Activated T-cell treated with anti-CD3 and anti-CD28 coated beads, Interleukin-2, amount 50 U/mL, for 72 hours (primary cell): ENCODE results near the gene CLSTN3. TPM values are rescaled to one million over a fixed set of nuclear protein-coding genes. Genes with fewer than 3 reads are reported as not detected.

Experiments used
- ATAC-seq, 2 donors: fragments of 150-1000 bp; cut with Tn5 transposase; replicated peaks in 1 of 2; 2 replicates each; pipeline ENCODE4 v1.10.0; 2021; ENCODE audit warnings: moderate library complexity in 2 of 2, mild to moderate bottlenecking in 1 of 2
- DNase-seq, 2 donors: peaks; one replicate each; pipeline ENCODE4 v3.0.0; 2021 to 2022; ENCODE audit warnings: mixed read lengths in 1 of 2
- H3K27ac Mint-ChIP-seq: one replicate; pipeline ENCODE4 v1.8.0; 2022; ENCODE audit warnings: mild to moderate bottlenecking, moderate library complexity, mixed read lengths
- H3K27me3 Mint-ChIP-seq: one replicate; pipeline ENCODE4 v1.8.0; 2022; ENCODE audit warnings: low read depth, mixed read lengths
- H3K36me3 Mint-ChIP-seq, 2 donors: one replicate each; pipeline ENCODE4 v1.8.0; 2022; ENCODE audit warnings: mixed read lengths in 2 of 2, mild to moderate bottlenecking in 1 of 2; ENCODE audit not compliant: insufficient read depth in 2 of 2
- H3K4me1 Mint-ChIP-seq: one replicate; pipeline ENCODE4 v1.8.0; 2022; ENCODE audit warnings: low read depth, mixed read lengths
- H3K4me3 Mint-ChIP-seq, 2 donors: one replicate each; pipeline ENCODE4 v1.8.0; 2022; ENCODE audit warnings: mild to moderate bottlenecking in 2 of 2, mixed read lengths in 2 of 2, moderate library complexity in 2 of 2
- H3K9me3 Mint-ChIP-seq, 2 donors: one replicate each; pipeline ENCODE4 v1.8.0; 2022; ENCODE audit warnings: mixed read lengths in 2 of 2
- total RNA-seq, 2 donors: library from RNA; stranded (reverse); gene quantifications; one replicate each; pipeline ENCODE4 v1.2.3, GENCODE V29; 2022

CLSTN3 gene
- total RNA-seq, 2 donors from 2014 or later: 56.1 to 59.2 TPM

- Mint-ChIP-seq H3K36me3 (no peaks in the 10 kb centered on the region), H3K27ac (no peak overlapping the region), H3K4me1 (no peaks in the 10 kb centered on the region), H3K4me3 (no peak overlapping the region), H3K27me3 (no peaks in the 10 kb centered on the region), H3K9me3 (no peaks in the 10 kb centered on the region)
- DNase-seq (no peak), ATAC-seq (no peak)
Observed at GRCh38 chr12:7121324-7121723, 8.8 kb upstream of the CLSTN3 start.

GRCh38 chr12:7122811-7123769, 7.1 kb upstream of the CLSTN3 start:
- DNase-seq (no peak), ATAC-seq (no peak)
- H3K27ac Mint-ChIP-seq: no peak overlapping the region
- no peak overlapping the region for H3K4me3 Mint-ChIP-seq
- H3K36me3 Mint-ChIP-seq: no peaks in the 10 kb centered on the region
- no peaks in the 10 kb centered on the region for H3K27me3 Mint-ChIP-seq
- peaks cover under 1% of the 10 kb centered on the region for H3K4me1 Mint-ChIP-seq
- no peaks in the 10 kb centered on the region for H3K9me3 Mint-ChIP-seq

GRCh38 chr12:7123806-7124522, 6.2 kb upstream of the CLSTN3 start:
- ATAC-seq (no peak), DNase-seq (no peak)
- peaks cover 9% of the 10 kb centered on the region for H3K4me1 Mint-ChIP-seq
- H3K9me3 Mint-ChIP-seq: no peaks in the 10 kb centered on the region
- no peak overlapping the region for H3K4me3 Mint-ChIP-seq
- no peaks in the 10 kb centered on the region for H3K27me3 Mint-ChIP-seq
- H3K36me3 Mint-ChIP-seq: no peaks in the 10 kb centered on the region
- no peak overlapping the region for H3K27ac Mint-ChIP-seq

GRCh38 chr12:7125632-7126227, 4.4 kb upstream of the CLSTN3 start:
- Mint-ChIP-seq H3K4me3 (no peak overlapping the region), H3K27me3 (no peaks in the 10 kb centered on the region), H3K4me1 (peaks cover 18% of the 10 kb centered on the region), H3K27ac (no peak overlapping the region), H3K9me3 (no peaks in the 10 kb centered on the region), H3K36me3 (no peaks in the 10 kb centered on the region)
- ATAC-seq (no peak), DNase-seq (no peak)

- Mint-ChIP-seq H3K36me3 (no peaks in the 10 kb centered on the region), H3K27me3 (no peaks in the 10 kb centered on the region), H3K9me3 (no peaks in the 10 kb centered on the region), H3K4me3 (peak overlapping the region; percentile 87 to 92), H3K27ac (no peak overlapping the region), H3K4me1 (peaks cover 39% of the 10 kb centered on the region)
- ATAC-seq: no peak
- DNase-seq: no peak
Observed at GRCh38 chr12:7127916-7128626, 2.1 kb upstream of the CLSTN3 start.

- H3K4me1 Mint-ChIP-seq: peaks cover 39% of the 10 kb centered on the region
- H3K27me3 Mint-ChIP-seq: no peaks in the 10 kb centered on the region
- peaks cover under 1 to 3% of the 10 kb centered on the region in 2 donors for H3K36me3 Mint-ChIP-seq
- peak within 1 kb of the TSS; percentile 87 to 92 for H3K4me3 Mint-ChIP-seq
- no peak within 1 kb of the TSS for H3K27ac Mint-ChIP-seq
- ATAC-seq (no peak), DNase-seq (no peak)
- H3K9me3 Mint-ChIP-seq: no peaks in the 10 kb centered on the region
Observed at GRCh38 chr12:7128681-7129286, 1.4 kb upstream of the CLSTN3 start, which contains the start of gene RBP5. Gene RBP5 (minus strand): TSS chr12:7128889. CDS start chr12:7128775, 114 bp downstream.

GRCh38 chr12:7129287-7129871, 792 bp upstream of the CLSTN3 start:
- no peaks in the 10 kb centered on the region for H3K27me3 Mint-ChIP-seq
- no peak for ATAC-seq
- no peak for DNase-seq

GRCh38 chr12:7130701-7131501, 730 bp downstream of the CLSTN3 start:
- H3K36me3 Mint-ChIP-seq: peaks cover 2 to 10% of the 10 kb centered on the region in 2 donors
- peak overlapping the region; percentile 87 to 92 for H3K4me3 Mint-ChIP-seq
- H3K27ac Mint-ChIP-seq: peak overlapping the region; percentile 31
- ATAC-seq (peak; percentile 58 to 60), DNase-seq (peak; percentile 60 to 64)
- no peaks in the 10 kb centered on the region for H3K27me3 Mint-ChIP-seq
- no peaks in the 10 kb centered on the region for H3K9me3 Mint-ChIP-seq
- peaks cover 39% of the 10 kb centered on the region for H3K4me1 Mint-ChIP-seq

More at GRCh38 chr12:7129287-7129871, 792 bp upstream of the CLSTN3 start:
- peaks cover 2 to 6% of the 10 kb centered on the region in 2 donors for H3K36me3 Mint-ChIP-seq
- H3K4me1 Mint-ChIP-seq: peaks cover 39% of the 10 kb centered on the region
- H3K4me3 Mint-ChIP-seq: peak overlapping the region; percentile 87 to 92
- H3K27ac Mint-ChIP-seq: no peak overlapping the region
- no peaks in the 10 kb centered on the region for H3K9me3 Mint-ChIP-seq

- H3K27me3 Mint-ChIP-seq: no peaks in the 10 kb centered on the region
- DNase-seq: peak in 1 of 2 donors; percentile 10
- H3K27ac Mint-ChIP-seq: peak overlapping the region; percentile 5
- peak overlapping the region; percentile 87 to 92 for H3K4me3 Mint-ChIP-seq
- peaks cover 39% of the 10 kb centered on the region for H3K4me1 Mint-ChIP-seq
- ATAC-seq: peak in 1 of 2 donors; percentile 16
- no peaks in the 10 kb centered on the region for H3K9me3 Mint-ChIP-seq
- H3K36me3 Mint-ChIP-seq: peaks cover 2 to 11% of the 10 kb centered on the region in 2 donors
Observed at GRCh38 chr12:7131502-7131866, 1.3 kb downstream of the CLSTN3 start.

- Mint-ChIP-seq H3K4me1 (peaks cover 25% of the 10 kb centered on the region), H3K27ac (no peak overlapping the region), H3K9me3 (no peaks in the 10 kb centered on the region), H3K4me3 (no peak overlapping the region), H3K27me3 (no peaks in the 10 kb centered on the region), H3K36me3 (peaks cover 2 to 19% of the 10 kb centered on the region in 2 donors)
- ATAC-seq (no peak), DNase-seq (no peak)
Observed at GRCh38 chr12:7134396-7135166, 4.4 kb downstream of the CLSTN3 start.

- peaks cover 17% of the 10 kb centered on the region for H3K4me1 Mint-ChIP-seq
- H3K27ac Mint-ChIP-seq: no peak overlapping the region
- no peak overlapping the region for H3K4me3 Mint-ChIP-seq
- DNase-seq (no peak), ATAC-seq (no peak)
- peaks cover 2 to 19% of the 10 kb centered on the region in 2 donors for H3K36me3 Mint-ChIP-seq
- no peaks in the 10 kb centered on the region for H3K9me3 Mint-ChIP-seq
- H3K27me3 Mint-ChIP-seq: no peaks in the 10 kb centered on the region
Observed at GRCh38 chr12:7136071-7136470, 5.9 kb downstream of the CLSTN3 start.
